SU-DHL-6 (cell line): ENCODE results near the gene FREY1.

Experiments used
- H2AFZ ChIP-seq: fragments of 200-600 bp; sonication (generic); 2 replicates; pipeline ENCODE4 v1.6.1; 2014; ENCODE audit warnings: low read depth, mild to moderate bottlenecking, moderate library complexity, mixed read lengths, antibody characterized with exemption, low read length; ENCODE audit not compliant: severe bottlenecking
- H3F3A ChIP-seq: fragments of 200-600 bp; shearing (Covaris generic); 2 replicates; pipeline ENCODE4 v1.6.0; 2016; ENCODE audit warnings: antibody characterized with exemption, mild to moderate bottlenecking; ENCODE audit not compliant: insufficient read depth
- H3K27ac ChIP-seq: fragments of 200-600 bp; sonication (generic); 2 replicates; pipeline ENCODE4 v1.5.1; 2016; ENCODE audit warnings: low read depth, mild to moderate bottlenecking, low read length, moderate library complexity, mixed read lengths
- H3K27me3 ChIP-seq: fragments of 200-600 bp; sonication (generic), shearing (Covaris generic); 2 replicates; pipeline ENCODE4 v1.6.0; 2014; ENCODE audit warnings: mild to moderate bottlenecking, low read length
- H3K36me3 ChIP-seq: fragments of 200-600 bp; sonication (generic); 2 replicates; pipeline ENCODE4 v1.6.1; 2014; ENCODE audit warnings: mild to moderate bottlenecking, low read length, mixed read lengths
- H3K4me2 ChIP-seq: fragments of 300-600, 200-600 bp; shearing (Covaris generic), sonication (generic); 2 replicates; pipeline ENCODE4 v1.6.0; 2014; ENCODE audit warnings: low read length, low read depth, mild to moderate bottlenecking; ENCODE audit not compliant: poor library complexity, severe bottlenecking
- H3K4me3 ChIP-seq: fragments of 200-600 bp; sonication (generic); 2 replicates; pipeline ENCODE4 v1.5.1; 2014; ENCODE audit warnings: antibody characterized with exemption, low read length, mild to moderate bottlenecking, mixed read lengths; ENCODE audit not compliant: insufficient read depth, poor library complexity, severe bottlenecking
- H3K79me2 ChIP-seq: fragments of 200-600 bp; sonication (generic); 2 replicates; pipeline ENCODE4 v1.6.1; 2014; ENCODE audit warnings: mild to moderate bottlenecking, low read length, moderate library complexity; ENCODE audit not compliant: insufficient read depth
- H3K9ac ChIP-seq: fragments of 200-600 bp; sonication (generic); 2 replicates; pipeline ENCODE4 v1.7.0; 2014; ENCODE audit warnings: mild to moderate bottlenecking, low read length
- H3K9me2 ChIP-seq: fragments of 200-600 bp; sonication (generic); replicated peaks from 2 replicates; pipeline ENCODE4 v1.6.1; 2014; ENCODE audit warnings: low read length; ENCODE audit not compliant: insufficient read depth
- H3K9me3 ChIP-seq: fragments of 200-600 bp; sonication (generic); 2 replicates; pipeline ENCODE4 v1.6.1; 2014; ENCODE audit warnings: low read length, mixed read lengths; ENCODE audit not compliant: insufficient read depth
- H4K20me1 ChIP-seq: fragments of 200-600 bp; sonication (generic); 2 replicates; pipeline ENCODE4 v1.6.1; 2014; ENCODE audit warnings: low read depth, mild to moderate bottlenecking, antibody characterized with exemption, low read length, moderate library complexity, mixed read lengths
- CTCF ChIP-seq: fragments of 200-600 bp; sonication (generic); IDR thresholded peaks from one replicate; pipeline ENCODE4 v1.5.1; 2017; ENCODE audit warnings: antibody characterized with exemption, mild to moderate bottlenecking, low read length, moderate library complexity; ENCODE audit not compliant: insufficient read depth, poor library complexity, severe bottlenecking
- EZH2phosphoT487 ChIP-seq: fragments of 200-600 bp; sonication (generic), shearing (Covaris generic); conservative IDR thresholded peaks from 2 replicates; pipeline ENCODE4 v1.6.1; 2018; ENCODE audit warnings: mild to moderate bottlenecking, antibody characterized with exemption, low read length, moderate library complexity, mixed read lengths

FREY1 gene

GRCh38 chr11:45869551-45869950, 37.5 kb downstream of the FREY1 start:
- H3K4me2 ChIP-seq, result no peak overlapping the region
- H3K9me2 ChIP-seq, result no peaks in the 10 kb centered on the region
- no peak overlapping the region for H3K9ac ChIP-seq
- no peak overlapping the region for H3K4me3 ChIP-seq
- no peaks in the 10 kb centered on the region for H3K27me3 ChIP-seq
- no peak for TF ChIP-seq EZH2phosphoT487
- no peak for TF ChIP-seq CTCF
- no peaks in the 10 kb centered on the region for H3K36me3 ChIP-seq
- H2AFZ ChIP-seq, result no peak overlapping the region
- no peaks in the 10 kb centered on the region for H3K9me3 ChIP-seq
- H3K27ac ChIP-seq, result no peak overlapping the region
- H3K79me2 ChIP-seq, result no peaks in the 10 kb centered on the region
- no peaks in the 10 kb centered on the region for H3F3A ChIP-seq
- H4K20me1 ChIP-seq, result no peaks in the 10 kb centered on the region

GRCh38 chr11:45864041-45864440, 43.0 kb downstream of the FREY1 start:
- no peaks in the 10 kb centered on the region for H4K20me1 ChIP-seq
- H3K79me2 ChIP-seq, result no peaks in the 10 kb centered on the region
- H3K36me3 ChIP-seq, result no peaks in the 10 kb centered on the region
- no peaks in the 10 kb centered on the region for H3F3A ChIP-seq
- no peak overlapping the region for H2AFZ ChIP-seq
- H3K27me3 ChIP-seq, result no peaks in the 10 kb centered on the region
- H3K4me2 ChIP-seq, result no peak overlapping the region
- H3K27ac ChIP-seq, result no peak overlapping the region
- H3K9me3 ChIP-seq, result no peaks in the 10 kb centered on the region
- H3K4me3 ChIP-seq, result no peak overlapping the region
- H3K9me2 ChIP-seq, result no peaks in the 10 kb centered on the region
- TF ChIP-seq EZH2phosphoT487 (no peak), CTCF (no peak)
- H3K9ac ChIP-seq, result no peak overlapping the region

- no peaks in the 10 kb centered on the region for H4K20me1 ChIP-seq
- H3K36me3 ChIP-seq, result no peaks in the 10 kb centered on the region
- H3K79me2 ChIP-seq, result no peaks in the 10 kb centered on the region
- H3K9me2 ChIP-seq, result no peaks in the 10 kb centered on the region
- H3K27me3 ChIP-seq, result no peaks in the 10 kb centered on the region
- H3K27ac ChIP-seq, result no peak overlapping the region
- no peaks in the 10 kb centered on the region for H3F3A ChIP-seq
- no peaks in the 10 kb centered on the region for H3K9me3 ChIP-seq
- no peak overlapping the region for H3K4me2 ChIP-seq
- H3K4me3 ChIP-seq, result no peak overlapping the region
- H3K9ac ChIP-seq, result no peak overlapping the region
- H2AFZ ChIP-seq, result no peak overlapping the region
- TF ChIP-seq CTCF (no peak), EZH2phosphoT487 (no peak)
Measured at GRCh38 chr11:45860764-45861510, 46.1 kb downstream of the FREY1 start.
